ENCODE data around the gene PNPLA7.

GRCh38 chr9:137540536-137540935 is 9.7 kb downstream of the PNPLA7 start:
- no peak for TF ChIP-seq POLR2A (IDR thresholded peaks at IDR 0.05)
- TF ChIP-seq, protein P1, sequence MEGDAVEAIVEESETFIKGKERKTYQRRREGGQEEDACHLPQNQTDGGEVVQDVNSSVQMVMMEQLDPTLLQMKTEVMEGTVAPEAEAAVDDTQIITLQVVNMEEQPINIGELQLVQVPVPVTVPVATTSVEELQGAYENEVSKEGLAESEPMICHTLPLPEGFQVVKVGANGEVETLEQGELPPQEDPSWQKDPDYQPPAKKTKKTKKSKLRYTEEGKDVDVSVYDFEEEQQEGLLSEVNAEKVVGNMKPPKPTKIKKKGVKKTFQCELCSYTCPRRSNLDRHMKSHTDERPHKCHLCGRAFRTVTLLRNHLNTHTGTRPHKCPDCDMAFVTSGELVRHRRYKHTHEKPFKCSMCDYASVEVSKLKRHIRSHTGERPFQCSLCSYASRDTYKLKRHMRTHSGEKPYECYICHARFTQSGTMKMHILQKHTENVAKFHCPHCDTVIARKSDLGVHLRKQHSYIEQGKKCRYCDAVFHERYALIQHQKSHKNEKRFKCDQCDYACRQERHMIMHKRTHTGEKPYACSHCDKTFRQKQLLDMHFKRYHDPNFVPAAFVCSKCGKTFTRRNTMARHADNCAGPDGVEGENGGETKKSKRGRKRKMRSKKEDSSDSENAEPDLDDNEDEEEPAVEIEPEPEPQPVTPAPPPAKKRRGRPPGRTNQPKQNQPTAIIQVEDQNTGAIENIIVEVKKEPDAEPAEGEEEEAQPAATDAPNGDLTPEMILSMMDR (IDR thresholded peaks at IDR 0.05): no peak
- no peak for TF ChIP-seq EP300 (IDR thresholded peaks at IDR 0.05)
- TF ChIP-seq POLR2AphosphoS5 (IDR thresholded peaks at IDR 0.05): no peak
